OCI-LY7 (cell line): ENCODE measurements around the gene ACER2.

Source experiments
- CTCF ChIP-seq: fragments of 200-600 bp; sonication (generic); conservative IDR thresholded peaks from 2 replicates; pipeline ENCODE4 v1.5.1; 2014; ENCODE audit warnings: mild to moderate bottlenecking, antibody characterized with exemption, low read length, moderate library complexity, mixed read lengths
- EZH2phosphoT487 ChIP-seq: fragments of 200-600 bp; sonication (generic); IDR thresholded peaks from 2 replicates; pipeline ENCODE4 v1.6.1; 2018; ENCODE audit warnings: low read depth, borderline replicate concordance, mild to moderate bottlenecking, mixed run types, antibody characterized with exemption, low read length, moderate library complexity, mixed read lengths

- TF ChIP-seq CTCF (peak; percentile 59), EZH2phosphoT487 (no peak)
These were observed 36.9 kb upstream of the ACER2 start for GRCh38 chr9:19371942-19372341.
